Pulmonary artery endothelial cell (primary cell): Measurements from ENCODE around the gene ANK2. TPM values are rescaled to one million over a fixed set of nuclear protein-coding genes. Genes with fewer than 3 reads are reported as not detected.

Experiments used
- DNase-seq: peaks from one replicate; pipeline ENCODE4 v3.0.0-alpha.2; 2011; ENCODE audit warnings: low read depth, low spot score
- total RNA-seq: library from RNA; depleted of rRNA; stranded (reverse); fragments of >200 nt; gene quantifications from 2 replicates; pipeline ENCODE4 v1.2.3, GENCODE V29; 2014

Gene ANK2
- total RNA-seq, 1 donor from 2014 or later = 0.66 TPM

DNA sequence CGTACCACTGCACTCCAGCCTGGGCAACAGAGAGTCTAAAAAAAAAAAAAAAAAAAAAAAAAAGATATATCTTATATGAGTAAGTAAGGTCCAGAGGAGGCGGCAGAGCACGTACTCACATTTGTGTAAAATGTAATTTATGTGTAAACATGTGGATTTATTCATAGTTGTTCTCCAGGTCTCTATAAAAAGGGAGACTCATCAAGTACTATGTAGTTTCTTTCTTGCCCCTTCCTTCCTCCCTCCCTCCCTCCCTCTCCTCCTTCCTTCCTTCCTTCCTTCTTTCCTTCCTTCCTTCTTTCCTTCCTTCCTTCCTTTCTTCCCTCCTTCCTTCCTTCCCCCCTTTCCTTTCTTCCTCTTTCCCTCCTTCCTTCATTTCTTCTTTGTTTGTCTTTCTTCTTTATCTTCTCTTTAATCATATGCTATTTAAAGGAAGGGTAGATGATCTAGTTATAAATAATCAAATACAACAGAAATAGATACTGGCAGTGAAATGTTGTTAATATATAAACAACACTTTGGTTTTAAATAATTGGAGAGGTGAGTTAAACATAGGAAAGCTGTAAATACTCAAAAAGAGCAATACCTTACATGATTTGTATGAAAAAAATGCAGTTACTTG lies 344.8 kb downstream of the ANK2 start:
- no peak for DNase-seq

- DNase-seq = peak; percentile 71
These were observed 345.5 kb downstream of the ANK2 start for GRCh38 chr4:113394730-113395530.

GRCh38 chr4:113397114-113397701 lies 347.8 kb downstream of the ANK2 start:
- peak; percentile 44 for DNase-seq

- no peak for DNase-seq
These were observed 349.1 kb downstream of the ANK2 start for GRCh38 chr4:113398441-113399143.

DNA sequence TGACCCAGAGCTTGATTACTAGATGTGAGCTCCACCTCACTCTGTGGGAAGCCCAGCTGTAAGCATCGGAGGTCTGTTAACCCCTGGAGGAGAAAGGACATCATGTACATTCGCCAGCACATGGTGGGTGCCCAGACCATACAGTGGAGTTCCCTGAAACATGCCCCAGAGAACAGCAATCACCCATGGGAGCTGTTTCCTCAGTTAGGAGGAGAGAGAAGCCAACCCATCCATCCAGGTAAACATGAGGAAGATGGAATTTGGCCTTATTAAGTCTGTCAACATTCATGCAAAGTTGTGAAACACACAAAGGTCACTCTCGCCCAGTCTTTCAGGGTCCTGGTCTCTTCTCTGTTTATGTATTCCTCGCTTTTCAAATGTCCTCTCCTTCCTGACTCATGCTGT lies 354.7 kb downstream of the ANK2 start:
- DNase-seq = no peak

GRCh38 chr4:113404841-113405240 lies 355.4 kb downstream of the ANK2 start:
- no peak for DNase-seq

DNA sequence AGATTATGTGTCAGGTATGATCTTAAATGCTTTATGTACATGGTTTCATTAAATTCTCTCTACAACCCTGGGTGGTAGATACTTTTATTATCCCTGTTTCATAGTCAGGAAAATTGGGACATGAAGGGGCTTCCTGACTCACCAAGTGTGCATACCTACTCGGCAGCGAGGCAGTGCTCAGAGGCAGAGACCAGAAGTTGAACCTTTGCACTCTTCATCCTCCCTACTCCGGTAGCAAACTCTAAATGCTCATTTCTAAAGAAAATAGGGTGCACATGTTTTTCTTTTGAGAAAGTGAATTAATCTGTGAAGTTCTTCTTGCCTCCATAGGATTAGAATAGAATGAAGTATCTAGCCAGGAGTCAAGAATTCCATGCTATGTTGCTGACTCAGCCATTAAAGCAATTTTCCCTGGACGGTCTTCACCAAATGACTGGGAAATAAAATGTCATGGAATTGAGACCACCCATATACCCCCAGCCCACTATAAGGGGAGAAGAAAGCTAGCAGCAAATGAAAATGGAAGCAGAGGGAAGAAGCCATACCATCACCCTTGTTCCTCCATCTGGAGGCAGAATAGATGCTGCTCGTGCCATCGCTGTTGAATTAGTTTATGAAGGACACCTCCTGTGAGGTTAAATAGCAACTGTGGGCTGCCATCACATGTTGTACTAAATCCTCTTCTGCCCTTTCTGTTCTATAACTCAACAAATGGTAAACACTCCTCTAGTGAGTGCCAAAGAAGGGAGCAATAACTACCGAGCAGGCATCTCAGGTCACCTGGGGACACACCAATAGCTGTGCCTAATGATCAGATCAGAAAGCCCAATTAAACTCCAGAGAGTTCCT lies 356.6 kb downstream of the ANK2 start:
- no peak for DNase-seq

DNA sequence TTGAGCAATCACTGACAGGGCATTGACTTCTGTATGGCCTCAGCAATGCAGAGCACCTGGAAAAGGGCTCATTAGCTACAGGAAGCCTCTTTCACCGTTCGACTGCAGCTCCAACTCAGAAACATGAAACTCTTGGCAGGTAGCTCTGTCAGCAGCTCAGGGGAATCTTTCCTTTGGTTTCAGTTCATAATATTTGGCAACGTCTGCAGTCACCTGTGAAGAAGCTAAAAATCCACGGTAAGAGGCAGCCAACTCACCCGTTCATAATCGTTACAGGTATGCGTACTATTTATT lies 357.2 kb downstream of the ANK2 start:
- DNase-seq = no peak

- DNase-seq = no peak
These were observed 358.0 kb downstream of the ANK2 start for GRCh38 chr4:113407409-113407808.

- DNase-seq = no peak
These were observed 359.7 kb downstream of the ANK2 start for GRCh38 chr4:113409181-113409580.

DNA sequence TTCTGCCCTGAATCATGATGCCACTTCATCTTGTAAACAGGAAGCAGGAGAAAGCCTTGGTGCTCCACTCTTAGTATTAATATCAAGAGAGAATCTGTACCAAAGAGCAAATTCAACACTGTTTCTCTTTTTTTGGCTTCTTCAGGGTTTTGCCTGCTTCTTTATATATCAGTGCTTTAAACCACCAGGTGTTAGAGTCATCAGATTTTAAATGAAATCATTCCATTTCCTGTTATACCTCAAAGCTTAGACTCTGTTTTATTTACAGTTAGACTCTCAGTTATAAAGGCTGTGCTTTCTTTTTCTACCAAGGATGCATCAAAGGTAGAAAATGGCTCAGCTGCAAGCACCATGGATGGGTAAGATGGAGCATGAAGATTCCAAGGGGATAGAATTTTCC lies 361.2 kb downstream of the ANK2 start:
- DNase-seq = no peak

DNA sequence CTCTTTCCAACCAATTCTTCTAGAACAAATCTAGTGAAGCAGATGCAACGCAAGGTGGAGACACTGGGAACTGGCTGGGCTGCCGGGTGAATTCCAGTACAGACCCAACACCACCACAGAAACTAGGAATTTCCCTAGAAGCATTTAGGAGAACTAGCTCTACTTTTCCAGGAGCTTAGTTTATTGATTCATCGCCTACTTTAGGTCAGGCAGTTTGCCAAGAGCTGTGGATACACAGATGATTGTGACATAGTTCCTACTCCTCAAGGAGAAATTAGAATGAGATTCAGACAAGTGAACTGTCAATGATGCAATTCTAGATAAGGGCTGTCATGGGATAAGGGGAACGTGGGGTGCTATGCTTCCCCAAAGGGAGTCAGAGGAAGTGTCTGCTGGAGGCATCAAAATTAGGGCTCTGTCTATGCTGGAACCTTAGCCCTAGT lies 362.1 kb downstream of the ANK2 start:
- DNase-seq = no peak

- DNase-seq = no peak
These were observed 370.2 kb downstream of the ANK2 start for GRCh38 chr4:113419631-113420030.

DNA sequence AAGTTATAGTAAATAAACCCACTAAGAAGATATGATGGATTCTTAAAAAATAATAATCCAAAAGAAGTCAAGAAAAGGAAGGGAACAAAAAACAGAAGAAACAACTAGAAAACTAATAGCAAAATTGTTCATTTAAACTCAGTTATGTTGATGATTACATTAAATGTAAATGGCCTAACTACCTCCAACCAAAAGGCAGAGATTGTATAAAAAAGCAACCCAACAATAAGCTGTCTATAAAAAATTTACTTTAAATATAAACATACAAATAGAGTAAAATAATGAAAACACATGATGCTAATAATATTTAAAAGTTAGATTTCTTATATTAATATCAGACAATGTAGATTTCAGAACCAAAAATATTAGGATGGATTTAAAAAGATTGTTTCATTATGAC lies 371.5 kb downstream of the ANK2 start:
- DNase-seq = no peak

GRCh38 chr4:113423631-113424030 lies 374.2 kb downstream of the ANK2 start:
- DNase-seq = no peak

GRCh38 chr4:113433116-113433515 lies 383.7 kb downstream of the ANK2 start:
- no peak for DNase-seq
